HL-60 (cell line): Measurements from ENCODE around the gene SBK2.

Source experiments
- CTCF ChIP-seq: IDR thresholded peaks from one replicate; pipeline ENCODE4 v1.5.1; 2011; ENCODE audit warnings: low read length, control low read depth, inconsistent platforms; ENCODE audit not compliant: insufficient read depth
- GABPA ChIP-seq: IDR thresholded peaks from 2 replicates; pipeline ENCODE4 v1.6.1; 2012; ENCODE audit warnings: low read depth
- POLR2AphosphoS5 ChIP-seq: IDR thresholded peaks from 2 replicates; pipeline ENCODE4 v1.6.1; 2012; ENCODE audit warnings: low read depth
- REST ChIP-seq: IDR thresholded peaks from 2 replicates; pipeline ENCODE4 v1.6.1; 2012; ENCODE audit warnings: low read depth; ENCODE audit not compliant: insufficient replicate concordance
- SPI1 ChIP-seq: IDR thresholded peaks from 2 replicates; pipeline ENCODE4 v1.6.1; 2012; ENCODE audit warnings: low read depth, mild to moderate bottlenecking, borderline replicate concordance

- TF ChIP-seq CTCF (no peak), POLR2AphosphoS5 (no peak), SPI1 (no peak), REST (no peak), GABPA (no peak)
These were observed 26.3 kb upstream of the SBK2 start for GRCh38 chr19:55563261-55563690.
